Endothelial cell of umbilical vein (primary cell): ENCODE data around the gene PSORS1C1. TPM values are rescaled to one million over a fixed set of nuclear protein-coding genes. Genes with fewer than 3 reads are reported as not detected.
A peak's percentile ranks its signal among the peaks of the same experiment; 100 is the strongest.

Source experiments
- BruUV-seq: library from RNA; stranded (reverse); fragments of 400-500 nt; replicated peaks from 2 replicates; lab custom pipeline; 2021; lab: Mats Ljungman, UMichigan
- CTCF ChIA-PET: fragments of 300-600, 350-600 bp; sonication (Branson Sonifier 250); formaldehyde crosslinking; loops from one replicate; lab custom pipeline; 2021; ENCODE audit warnings: antibody characterized with exemption, inconsistent platforms; lab: Charles Lee
- POLR2A ChIA-PET: fragments of 300-600, 350-600 bp; sonication (Branson Sonifier 250); formaldehyde crosslinking; loops from one replicate; lab custom pipeline; 2021; ENCODE audit warnings: antibody characterized with exemption, inconsistent platforms; lab: Charles Lee
- DNase-seq: peaks from one replicate; pipeline ENCODE4 v3.0.0-alpha.2; 2011; ENCODE audit warnings: low read depth, low spot score
- FAIRE-seq: peaks from 2 replicates; lab custom pipeline; 2011; peaks lifted over from hg19 to GRCh38; lab: Jason Lieb, UNC
- H2AFZ ChIP-seq: 2 replicates; pipeline ENCODE4 v1.6.0; 2012; ENCODE audit warnings: low read depth, low read length, control low read depth, inconsistent platforms
- H3K27ac ChIP-seq: 2 replicates; pipeline ENCODE4 v1.5.1; 2011; ENCODE audit warnings: low read depth, mild to moderate bottlenecking, control low read depth, low read length, moderate library complexity; ENCODE audit not compliant: insufficient read depth
- H3K27me3 ChIP-seq, 2 experiments: 2 replicates each; pipeline versions ENCODE4 v1.6.0 to v1.6.1; 2011; ENCODE audit warnings: low read length in 2 of 2, mixed read lengths in 1 of 2; ENCODE audit not compliant: control insufficient read depth in 2 of 2, insufficient read depth in 2 of 2
- H3K36me3 ChIP-seq, 2 experiments: 2 replicates in 1 of 2; 3 replicates in 1 of 2; pipeline ENCODE4 v1.5.1; 2011; ENCODE audit warnings: low read length in 2 of 2, mild to moderate bottlenecking in 1 of 2, moderate library complexity in 1 of 2; ENCODE audit not compliant: control insufficient read depth in 2 of 2, insufficient read depth in 2 of 2; ENCODE audit errors: extremely low read depth in 1 of 2
- H3K4me1 ChIP-seq: 3 replicates; pipeline ENCODE4 v1.5.1; 2011; ENCODE audit warnings: mild to moderate bottlenecking, low read length; ENCODE audit not compliant: control insufficient read depth, insufficient read depth; ENCODE audit errors: extremely low read depth
- H3K4me2 ChIP-seq: 2 replicates; pipeline ENCODE4 v1.6.1; 2011; ENCODE audit warnings: low read length, control low read depth, mixed read lengths; ENCODE audit not compliant: insufficient read depth
- H3K4me3 ChIP-seq, 3 experiments: fragments of 200-600 bp in 1 of 3; sonication (generic), shearing (Covaris generic) in 1 of 3; replicated peaks in 1 of 3; 2 replicates each; pipeline ENCODE4 v1.5.1; 2011 to 2016; ENCODE audit warnings: control low read depth in 3 of 3, low read length in 3 of 3, mild to moderate bottlenecking in 2 of 3, inconsistent platforms in 1 of 3, low read depth in 1 of 3, moderate library complexity in 1 of 3; ENCODE audit not compliant: insufficient read depth in 1 of 3
- H3K79me2 ChIP-seq: 2 replicates; pipeline ENCODE4 v1.6.0; 2012; ENCODE audit warnings: low read length, inconsistent platforms; ENCODE audit not compliant: control insufficient read depth, insufficient read depth
- H3K9ac ChIP-seq: replicated peaks from 2 replicates; pipeline ENCODE3; 2011; ENCODE audit warnings: low read length, control low read depth; ENCODE audit not compliant: insufficient read depth; ENCODE audit errors: extremely low read depth
- H3K9me1 ChIP-seq: replicated peaks from 3 replicates; pipeline ENCODE4 v1.6.0; 2011; ENCODE audit warnings: mild to moderate bottlenecking, low read length; ENCODE audit not compliant: control insufficient read depth, insufficient read depth; ENCODE audit errors: extremely low read depth
- H3K9me3 ChIP-seq: replicated peaks from 2 replicates; pipeline ENCODE4 v1.5.1; 2012; ENCODE audit warnings: low read length, inconsistent platforms; ENCODE audit not compliant: control insufficient read depth, insufficient read depth
- H4K20me1 ChIP-seq: replicated peaks from 2 replicates; pipeline ENCODE3; 2011; ENCODE audit warnings: mild to moderate bottlenecking, low read length; ENCODE audit not compliant: control insufficient read depth, insufficient read depth; ENCODE audit errors: extremely low read depth
- FOS ChIP-seq: IDR thresholded peaks from 2 replicates; pipeline ENCODE4 v1.6.1; 2011; ENCODE audit warnings: mild to moderate bottlenecking, low read length, moderate library complexity, borderline replicate concordance; ENCODE audit not compliant: insufficient read depth
- GATA2 ChIP-seq: IDR thresholded peaks from 2 replicates; pipeline ENCODE4 v1.7.0; 2011; ENCODE audit warnings: low read depth, mild to moderate bottlenecking, moderate library complexity, mixed read lengths, low read length; ENCODE audit not compliant: insufficient read length, insufficient read depth
- JUN ChIP-seq: IDR thresholded peaks from 2 replicates; pipeline ENCODE4 v1.6.1; 2011; ENCODE audit warnings: borderline replicate concordance, low read depth; ENCODE audit not compliant: insufficient read length, insufficient read depth
- MYC ChIP-seq: IDR thresholded peaks from one replicate; pipeline ENCODE4 v1.6.1; 2011; ENCODE audit warnings: mild to moderate bottlenecking, low read depth, low read length
- POLR2AphosphoS5 ChIP-seq: IDR thresholded peaks from 2 replicates; pipeline ENCODE4 v1.6.1; 2012; ENCODE audit warnings: low read depth, mild to moderate bottlenecking, control low read depth, low read length, moderate library complexity; ENCODE audit not compliant: insufficient read depth
- dilution Hi-C: fragments of 300-500 bp; cut with MboI; formaldehyde crosslinking; loops from one replicate; pipeline ENCODE4 v1.15.0; 2019; ENCODE audit warnings: low sequenced_read_pairs; ENCODE audit not compliant: extremely low pct_ligation_motif_present
- intact Hi-C: fragments of 100-400 bp; cut with micrococcal nuclease; formaldehyde crosslinking; loops from one replicate; pipeline ENCODE4 v1.10.0; 2022
- polyA plus RNA-seq, 4 experiments: library from polyadenylated mRNA; depleted of rRNA in 3 of 4; stranded (reverse) in 3 of 4; unstranded in 1 of 4; fragments of >200 nt; gene quantifications; 2 replicates each; pipeline versions ENCODE4 v1.2.1 to v1.2.3, GENCODE V29; 2011 to 2012; ENCODE audit warnings: missing spikeins in 1 of 4
- total RNA-seq: library from RNA; stranded (reverse); gene quantifications from 2 replicates; pipeline ENCODE4 v1.2.3, GENCODE V29; 2021
- TF ChIP-seq, protein P1 (sequence below), 2 donors: IDR thresholded peaks; 1 replicate in 1 of 2; 2 replicates in 1 of 2; pipeline ENCODE4 v1.5.1; 2011; ENCODE audit warnings: low read length in 2 of 2, mild to moderate bottlenecking in 2 of 2, moderate library complexity in 2 of 2, control low read depth in 1 of 2, inconsistent platforms in 1 of 2, low read depth in 1 of 2; ENCODE audit not compliant: insufficient read depth in 1 of 2; ENCODE audit errors: extremely low read depth in 1 of 2
- TF ChIP-seq, protein P2 (sequence below): IDR thresholded peaks from 2 replicates; pipeline ENCODE4 v1.6.1; 2011; ENCODE audit not compliant: insufficient read depth, insufficient read length

The PSORS1C1 gene
- total and polyA plus RNA-seq, 2 donors (not counting 3 experiments of a cell fraction or from before 2014, with no cell fraction given): 1.1 to 13.2 TPM

DNA sequence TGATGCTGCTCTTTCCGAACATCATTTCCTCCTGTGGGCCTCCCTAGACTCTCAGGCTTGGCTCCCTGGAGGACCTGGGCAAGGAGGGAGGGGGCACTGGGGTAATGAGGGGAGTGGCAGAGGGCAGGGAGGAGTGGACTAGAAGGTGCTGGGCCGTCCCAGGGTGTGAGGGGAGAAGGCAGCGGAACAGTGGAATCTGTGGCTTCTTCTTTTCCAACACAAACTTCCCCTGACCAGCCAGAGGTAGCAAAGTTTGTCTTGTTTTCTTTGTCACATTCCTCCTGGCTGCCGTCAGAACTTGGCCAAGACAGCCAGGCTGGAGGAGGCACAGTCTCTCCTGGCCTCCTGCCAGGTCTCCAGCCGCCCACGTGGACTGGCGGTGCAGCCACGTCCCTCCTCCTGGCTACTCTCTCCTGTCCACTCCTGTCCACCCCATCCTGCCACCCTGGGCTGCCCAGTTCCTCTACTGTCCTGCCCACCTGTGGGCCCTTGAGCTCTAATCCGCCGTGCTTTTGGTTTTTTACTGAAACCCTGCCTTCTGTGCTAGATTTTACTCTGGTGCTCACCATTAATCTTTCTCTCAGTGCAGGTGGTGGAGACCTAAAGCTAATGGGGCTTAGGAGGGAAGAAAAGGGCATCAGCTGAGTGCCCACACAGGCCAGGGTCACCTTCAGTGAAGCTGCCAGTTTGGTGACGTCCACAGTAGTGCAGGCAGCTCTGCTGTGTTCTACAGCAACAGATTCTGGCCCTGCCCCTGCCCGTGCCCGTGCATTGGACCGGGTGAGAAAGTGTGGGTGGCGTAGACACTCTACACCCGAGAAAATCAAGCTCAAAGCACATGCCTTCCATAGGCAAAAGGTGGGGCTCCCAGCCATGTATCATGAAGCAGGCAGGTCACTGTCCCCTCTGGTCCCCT is 8.4 kb downstream of the PSORS1C1 start:
- BruUV-seq: no TSS peak
- Histone ChIP-seq H3K4me2 (peak overlapping the region; percentile 46), H3K9ac (peak overlapping the region; percentile 64), H3K9me1 (no peaks in the 10 kb centered on the region), H3K4me1 (peaks cover 36% of the 10 kb centered on the region), H4K20me1 (no peaks in the 10 kb centered on the region), H3K79me2 (no peaks in the 10 kb centered on the region), H3K9me3 (no peaks in the 10 kb centered on the region), H3K36me3 (no peaks in the 10 kb centered on the region), H3K4me3 (no peak overlapping the region), H3K27me3 (no peaks in the 10 kb centered on the region), H2AFZ (peak overlapping the region; percentile 89), H3K27ac (peak overlapping the region; percentile 90)
- peak; percentile 96 for FAIRE-seq
- DNase-seq: peak; percentile 91
- ChIA-PET CTCF (interaction anchor here (0.5 to 10.6 kb wide), 3 partner anchors 7 to 36 kb away, joined by 3 to 71 read pairs (median 4); partner anchors contain the start of gene PSORS1C1), POLR2A (no interaction called here)
- intact Hi-C loops (loop anchor here (1.0 to 2.0 kb wide), 2 partner anchors 26 to 35 kb away; partner anchors contain the start of gene TCF19), dilution Hi-C loops (no loop called here)
- TF ChIP-seq, protein P1, sequence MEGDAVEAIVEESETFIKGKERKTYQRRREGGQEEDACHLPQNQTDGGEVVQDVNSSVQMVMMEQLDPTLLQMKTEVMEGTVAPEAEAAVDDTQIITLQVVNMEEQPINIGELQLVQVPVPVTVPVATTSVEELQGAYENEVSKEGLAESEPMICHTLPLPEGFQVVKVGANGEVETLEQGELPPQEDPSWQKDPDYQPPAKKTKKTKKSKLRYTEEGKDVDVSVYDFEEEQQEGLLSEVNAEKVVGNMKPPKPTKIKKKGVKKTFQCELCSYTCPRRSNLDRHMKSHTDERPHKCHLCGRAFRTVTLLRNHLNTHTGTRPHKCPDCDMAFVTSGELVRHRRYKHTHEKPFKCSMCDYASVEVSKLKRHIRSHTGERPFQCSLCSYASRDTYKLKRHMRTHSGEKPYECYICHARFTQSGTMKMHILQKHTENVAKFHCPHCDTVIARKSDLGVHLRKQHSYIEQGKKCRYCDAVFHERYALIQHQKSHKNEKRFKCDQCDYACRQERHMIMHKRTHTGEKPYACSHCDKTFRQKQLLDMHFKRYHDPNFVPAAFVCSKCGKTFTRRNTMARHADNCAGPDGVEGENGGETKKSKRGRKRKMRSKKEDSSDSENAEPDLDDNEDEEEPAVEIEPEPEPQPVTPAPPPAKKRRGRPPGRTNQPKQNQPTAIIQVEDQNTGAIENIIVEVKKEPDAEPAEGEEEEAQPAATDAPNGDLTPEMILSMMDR (IDR thresholded peaks at IDR 0.05; ENCODE audit: extremely low read depth in 1 of 2, insufficient read depth in 1 of 2, low read depth in 1 of 2, low read length in 2 of 2): no peak
- TF ChIP-seq, protein P2, sequence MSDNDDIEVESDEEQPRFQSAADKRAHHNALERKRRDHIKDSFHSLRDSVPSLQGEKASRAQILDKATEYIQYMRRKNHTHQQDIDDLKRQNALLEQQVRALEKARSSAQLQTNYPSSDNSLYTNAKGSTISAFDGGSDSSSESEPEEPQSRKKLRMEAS: peak; percentile 86
- TF ChIP-seq FOS: no peak
- TF ChIP-seq POLR2AphosphoS5: peak; percentile 74
- peak; percentile 53 for TF ChIP-seq JUN
- TF ChIP-seq GATA2: no peak
- peak; percentile 89 for TF ChIP-seq MYC
